Mammary epithelial cell (primary cell): ENCODE data around the gene LCAT.

Experiments used
- EZH2 ChIP-seq: IDR thresholded peaks from 2 replicates; pipeline ENCODE4 v1.6.1; 2012; ENCODE audit warnings: low read length, inconsistent platforms, borderline replicate concordance
- TF ChIP-seq, protein P1 (sequence below), 2 donors: IDR thresholded peaks in 1 of 2; conservative IDR thresholded peaks in 1 of 2; 2 replicates each; pipeline ENCODE4 v1.5.1; 2011 to 2012; ENCODE audit warnings: inconsistent platforms in 2 of 2, low read length in 2 of 2, mild to moderate bottlenecking in 2 of 2, control low read depth in 1 of 2, low read depth in 1 of 2; ENCODE audit not compliant: insufficient read depth in 1 of 2; ENCODE audit errors: extremely low read depth in 1 of 2

DNA sequence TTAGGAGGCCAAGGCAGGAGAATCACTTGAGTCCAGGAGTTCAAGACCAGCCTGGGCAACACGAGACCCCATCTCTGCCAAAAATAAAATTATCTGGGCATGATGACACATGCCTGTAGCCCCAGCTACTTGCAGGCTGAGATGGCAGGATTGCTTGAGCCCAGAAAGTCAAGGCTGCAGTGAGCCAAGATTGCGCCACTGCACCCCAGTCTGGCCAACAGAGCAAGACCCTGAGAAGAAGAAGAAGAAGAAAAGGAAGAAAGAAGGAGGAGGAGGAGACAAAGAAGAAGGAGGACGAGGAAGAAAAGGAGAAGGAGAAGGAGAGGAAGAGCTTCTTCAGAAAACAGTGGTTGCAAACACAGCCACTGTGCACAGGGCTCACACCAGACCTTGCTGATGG lies 44.8 kb upstream of the LCAT start:
- TF ChIP-seq, protein P1, sequence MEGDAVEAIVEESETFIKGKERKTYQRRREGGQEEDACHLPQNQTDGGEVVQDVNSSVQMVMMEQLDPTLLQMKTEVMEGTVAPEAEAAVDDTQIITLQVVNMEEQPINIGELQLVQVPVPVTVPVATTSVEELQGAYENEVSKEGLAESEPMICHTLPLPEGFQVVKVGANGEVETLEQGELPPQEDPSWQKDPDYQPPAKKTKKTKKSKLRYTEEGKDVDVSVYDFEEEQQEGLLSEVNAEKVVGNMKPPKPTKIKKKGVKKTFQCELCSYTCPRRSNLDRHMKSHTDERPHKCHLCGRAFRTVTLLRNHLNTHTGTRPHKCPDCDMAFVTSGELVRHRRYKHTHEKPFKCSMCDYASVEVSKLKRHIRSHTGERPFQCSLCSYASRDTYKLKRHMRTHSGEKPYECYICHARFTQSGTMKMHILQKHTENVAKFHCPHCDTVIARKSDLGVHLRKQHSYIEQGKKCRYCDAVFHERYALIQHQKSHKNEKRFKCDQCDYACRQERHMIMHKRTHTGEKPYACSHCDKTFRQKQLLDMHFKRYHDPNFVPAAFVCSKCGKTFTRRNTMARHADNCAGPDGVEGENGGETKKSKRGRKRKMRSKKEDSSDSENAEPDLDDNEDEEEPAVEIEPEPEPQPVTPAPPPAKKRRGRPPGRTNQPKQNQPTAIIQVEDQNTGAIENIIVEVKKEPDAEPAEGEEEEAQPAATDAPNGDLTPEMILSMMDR (conservative IDR thresholded peaks at IDR 0.05 in 1 of 2, IDR thresholded peaks at IDR 0.05 in 1 of 2; ENCODE audit: extremely low read depth in 1 of 2, insufficient read depth in 1 of 2, low read depth in 1 of 2, low read length in 2 of 2) = no peak
- no peak for TF ChIP-seq EZH2
